HG02885 (cell line): Measurements from ENCODE around the gene ZNF543.
"Not testable (repeated sequence)": the region's sequence is repeated elsewhere in the genome, so short reads cannot be mapped to it uniquely, and the experiment has no call there.

ENCODE experiments used
- ATAC-seq: cut with Tn5 transposase; IDR thresholded peaks from one replicate; pipeline ENCODE4 v1.9.1; 2021; ENCODE audit warnings: mild to moderate bottlenecking; ENCODE audit not compliant: unreplicated experiment, poor library complexity

Gene ZNF543

DNA sequence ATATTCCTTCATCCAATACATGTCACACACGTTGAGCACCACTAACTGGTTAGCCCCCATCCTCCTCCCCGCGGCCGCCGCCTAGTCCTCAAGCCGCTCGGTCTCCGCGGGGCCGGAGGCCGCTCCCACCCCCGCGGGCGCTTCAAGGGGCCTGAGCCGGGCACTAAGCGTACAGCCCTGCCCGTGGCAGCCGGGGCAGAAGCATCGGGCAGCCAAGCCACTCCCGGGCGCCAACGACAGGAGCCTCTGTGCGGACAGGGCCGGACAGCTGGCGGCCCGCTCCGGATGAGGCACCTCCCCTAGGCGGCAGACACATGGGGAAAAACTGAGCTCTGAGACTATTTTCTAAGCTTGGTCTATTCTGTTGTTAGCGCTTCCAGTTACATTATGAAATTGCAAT lies 2.8 kb upstream of the ZNF543 start:
- ATAC-seq: no peak

GRCh38 chr19:57319869-57320179 lies 448 bp upstream of the ZNF543 start:
- ATAC-seq: no peak

DNA sequence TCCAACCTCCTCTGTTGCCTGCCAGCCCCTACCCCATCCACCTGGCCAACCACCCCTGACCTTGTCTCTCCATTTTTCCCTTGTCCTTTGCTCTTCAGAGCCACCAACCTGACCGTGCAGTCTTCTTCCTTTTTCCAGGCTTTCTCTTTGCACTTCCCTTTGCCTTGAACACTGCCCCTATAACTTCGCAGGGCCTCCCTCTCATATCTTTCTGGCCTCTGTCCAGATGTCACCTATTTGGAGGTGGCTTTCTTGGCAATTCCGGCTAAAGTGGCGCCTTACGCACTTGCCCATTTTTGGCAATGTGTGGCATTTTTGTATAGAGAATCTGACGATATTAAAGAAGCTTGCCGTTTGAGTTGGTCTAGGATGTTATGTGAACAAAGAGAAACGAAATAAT lies 844 bp downstream of the ZNF543 start:
- ATAC-seq: no peak

- ATAC-seq: no peak
These were observed 1.5 kb downstream of the ZNF543 start for GRCh38 chr19:57321751-57322150.

- no peak for ATAC-seq
These were observed 4.7 kb downstream of the ZNF543 start for GRCh38 chr19:57324992-57325391.

GRCh38 chr19:57327993-57328392 lies 7.7 kb downstream of the ZNF543 start:
- no peak for ATAC-seq

DNA sequence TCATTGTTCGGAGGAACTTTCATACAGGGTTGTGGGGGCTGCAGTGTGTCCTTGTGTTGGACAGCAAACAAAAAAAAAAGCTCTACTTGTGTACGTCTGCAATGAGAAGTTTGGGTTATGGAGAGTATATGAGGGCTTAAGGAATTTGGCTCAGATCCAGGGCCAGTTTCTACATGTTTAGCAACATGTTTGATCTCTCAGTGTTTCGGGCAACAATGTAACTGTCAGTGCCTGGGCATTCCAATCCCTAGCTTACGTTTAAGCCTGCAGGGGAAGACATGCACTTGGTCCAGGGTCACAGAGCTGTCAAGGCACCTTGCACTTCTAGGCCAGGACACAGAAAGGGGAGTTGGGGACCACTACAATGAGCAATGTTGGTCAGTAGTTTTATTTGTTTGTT lies 13.9 kb downstream of the ZNF543 start:
- ATAC-seq: no peak

- no peak for ATAC-seq
These were observed 18.6 kb downstream of the ZNF543 start for GRCh38 chr19:57338877-57339276.

DNA sequence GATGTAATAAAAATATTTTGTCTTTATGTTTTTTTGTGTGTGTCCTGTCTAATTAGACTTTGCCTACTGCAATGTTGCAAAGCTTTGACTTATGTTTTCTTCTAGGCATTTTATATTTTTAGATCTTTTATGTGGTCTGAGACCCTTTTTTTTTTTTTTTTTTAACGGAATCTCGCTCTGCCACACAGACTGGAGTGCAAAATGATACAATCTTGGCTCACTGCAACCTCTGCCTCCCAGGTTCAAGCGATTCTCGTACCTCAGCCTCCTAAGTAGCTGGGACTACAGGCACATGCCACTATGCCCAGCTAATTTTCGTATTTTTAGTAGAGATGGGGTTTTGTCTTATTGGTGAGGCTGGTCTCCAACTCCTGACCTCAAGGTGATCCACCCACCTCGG lies 22.3 kb downstream of the ZNF543 start:
- no peak for ATAC-seq

GRCh38 chr19:57348136-57348535 lies 27.9 kb downstream of the ZNF543 start:
- no peak for ATAC-seq

- ATAC-seq: peak; percentile 99
These were observed 30.9 kb downstream of the ZNF543 start, which contains the start of gene ZNF304 for GRCh38 chr19:57350877-57351805. TSS of gene ZNF304 (plus strand) at chr19:57351271. CDS start at chr19:57351665, 394 bp downstream.

- ATAC-seq: no peak
These were observed 31.6 kb downstream of the ZNF543 start for GRCh38 chr19:57351867-57352266.

DNA sequence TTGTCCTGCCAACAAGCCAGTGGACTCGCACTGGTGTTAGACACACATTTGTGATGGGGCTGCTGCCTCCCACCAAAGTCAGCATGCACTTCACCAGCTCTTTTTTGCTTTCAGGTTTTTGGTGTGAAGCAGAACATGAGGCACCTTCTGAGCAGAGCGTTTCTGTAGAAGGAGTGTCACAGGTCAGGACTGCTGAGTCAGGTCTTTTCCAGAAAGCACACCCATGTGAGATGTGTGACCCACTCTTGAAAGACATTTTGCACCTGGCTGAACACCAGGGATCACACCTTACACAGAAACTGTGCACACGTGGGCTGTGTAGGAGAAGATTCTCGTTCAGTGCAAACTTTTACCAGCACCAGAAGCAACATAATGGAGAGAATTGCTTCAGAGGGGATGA lies 35.6 kb downstream of the ZNF543 start:
- no peak for ATAC-seq

DNA sequence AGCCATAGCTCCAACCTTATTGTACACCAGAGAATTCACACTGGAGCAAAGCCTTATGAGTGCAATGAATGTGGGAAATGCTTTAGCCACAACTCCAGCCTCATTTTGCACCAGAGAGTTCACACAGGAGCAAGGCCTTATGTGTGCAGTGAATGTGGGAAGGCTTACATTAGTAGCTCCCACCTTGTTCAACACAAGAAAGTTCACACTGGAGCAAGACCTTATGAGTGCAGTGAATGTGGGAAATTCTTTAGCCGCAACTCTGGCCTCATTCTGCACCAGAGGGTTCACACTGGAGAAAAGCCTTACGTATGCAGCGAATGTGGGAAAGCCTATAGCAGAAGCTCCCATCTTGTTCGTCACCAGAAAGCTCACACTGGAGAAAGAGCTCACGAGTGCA lies 37.1 kb downstream of the ZNF543 start:
- ATAC-seq: no peak

- ATAC-seq: no peak
These were observed 39.0 kb downstream of the ZNF543 start for GRCh38 chr19:57359300-57359699.

GRCh38 chr19:57362419-57362818 lies 42.1 kb downstream of the ZNF543 start:
- no peak for ATAC-seq

DNA sequence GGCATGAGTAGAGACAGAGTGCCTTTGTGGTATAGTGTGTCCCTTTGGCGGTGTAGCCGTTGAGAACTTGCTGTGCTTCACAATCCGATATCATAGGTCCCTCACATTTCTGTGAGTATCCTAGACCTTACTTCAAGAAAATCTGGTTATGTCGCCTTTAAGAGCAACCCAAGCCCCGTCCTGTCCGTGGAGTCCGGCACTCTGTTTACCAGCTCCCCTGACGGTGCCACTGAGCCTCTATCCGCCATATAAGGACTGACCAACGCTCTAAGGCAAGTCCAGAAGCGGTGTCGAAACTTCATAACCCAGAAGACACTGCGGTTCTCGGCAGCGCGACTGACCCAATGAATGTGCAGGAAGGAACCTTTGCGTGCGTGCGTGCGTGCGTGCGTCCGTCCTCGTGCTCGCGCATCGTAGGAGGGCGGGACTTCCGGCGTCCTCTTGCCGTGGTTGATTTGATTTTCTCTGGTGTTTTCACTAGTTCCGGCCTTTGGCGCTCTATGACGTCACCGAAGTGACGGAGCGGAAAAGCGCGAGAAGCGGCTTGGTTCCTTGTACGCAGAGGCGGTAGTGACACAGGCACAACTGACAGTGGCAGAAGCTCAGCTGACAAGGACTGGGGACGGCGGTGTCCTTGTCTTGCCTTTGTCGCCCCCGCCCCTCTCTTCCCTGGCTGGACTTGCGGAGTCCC lies 42.9 kb downstream of the ZNF543 start, which contains the start of the genes TRAPPC2B and ZNF547:
TRAPPC2B (plus strand) TSS at position 555 of the 691 bp plus-strand sequence. CDS start 1,283 bp downstream, outside the sequence.
ZNF547 (plus strand) TSS at position 555 of the 691 bp plus-strand sequence. CDS start 5,005 bp downstream, outside the sequence.
- peak; percentile 93 for ATAC-seq

DNA sequence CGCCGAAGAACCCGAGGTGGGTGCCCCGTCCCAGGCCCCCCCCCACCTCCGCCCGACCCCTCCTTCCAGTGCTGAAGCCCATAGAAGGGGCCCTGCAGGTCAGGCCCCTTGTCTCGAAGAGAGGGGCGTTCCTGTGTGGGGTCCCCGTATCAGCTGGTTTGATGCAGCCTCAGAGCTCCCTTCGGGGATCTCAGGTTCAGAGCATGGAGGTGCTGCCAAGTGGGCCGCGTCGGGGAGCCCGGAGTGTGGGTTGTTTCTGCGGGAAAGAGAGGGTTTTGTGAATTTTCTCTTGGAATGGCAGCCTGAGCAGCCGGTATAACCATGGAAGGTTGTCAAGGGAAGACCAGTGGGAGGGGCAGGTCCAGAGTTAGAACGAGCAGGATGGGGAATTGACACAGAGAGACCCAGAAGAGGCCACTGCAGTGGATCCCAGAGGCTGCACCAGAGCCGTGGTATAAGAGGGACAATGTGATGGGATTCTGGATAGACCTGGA lies 43.5 kb downstream of the ZNF543 start:
- no peak for ATAC-seq

DNA sequence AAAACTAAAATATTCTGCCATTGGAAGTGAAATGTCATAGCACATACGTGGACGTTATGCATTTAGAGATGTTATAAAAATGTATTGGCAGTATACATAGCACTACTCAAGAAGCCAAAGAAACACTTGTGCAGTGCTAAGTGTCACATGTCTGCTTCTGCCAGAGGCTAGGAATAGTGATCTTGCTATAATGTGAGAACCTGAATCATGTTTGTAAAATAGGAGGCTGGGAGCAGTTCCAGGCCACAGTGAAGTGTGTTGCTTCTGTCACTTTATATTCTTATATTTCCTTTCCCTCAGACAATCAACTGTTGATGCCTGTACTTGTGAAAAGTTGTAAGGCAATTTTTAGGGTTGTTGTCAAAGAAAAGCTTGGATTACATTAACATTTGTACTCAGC lies 46.5 kb downstream of the ZNF543 start:
- no peak for ATAC-seq

DNA sequence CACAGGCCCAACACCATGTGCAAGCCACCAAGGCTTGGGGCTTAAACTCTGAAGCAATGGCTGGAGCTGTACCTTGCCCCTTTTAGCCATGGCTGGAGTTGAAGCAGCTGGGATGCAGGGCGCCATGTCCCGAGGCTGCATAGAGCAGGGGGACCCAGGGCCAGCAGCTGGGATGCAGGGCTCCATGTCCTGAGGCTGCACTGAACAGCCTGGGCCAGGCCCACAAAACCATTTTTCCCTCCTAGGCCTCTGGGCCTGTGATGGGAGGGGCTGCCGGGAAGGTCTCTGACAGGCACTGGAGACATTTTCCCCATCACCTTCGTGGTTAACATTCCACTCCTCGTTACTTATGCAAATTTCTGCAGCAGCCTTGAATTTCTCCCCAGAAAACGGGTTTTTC lies 53.9 kb downstream of the ZNF543 start:
- ATAC-seq: no peak

- not testable (repeated sequence) for ATAC-seq
These were observed 54.4 kb downstream of the ZNF543 start for GRCh38 chr19:57374647-57375046.
